ENCODE results near the gene SCGB3A2. TPM values are rescaled to one million over a fixed set of nuclear protein-coding genes. Genes with fewer than 3 reads are reported as not detected.

The SCGB3A2 gene
- total and polyA plus RNA-seq, 12 donors: 0.69 to 0.79 (median 0.71) TPM; not detected in 9

GRCh38 chr5:147880487-147880886 is 2.0 kb downstream of the SCGB3A2 start:
- intact Hi-C loops (cut with DNase I): loop anchor here in 1 of 2 donors (10.0 kb wide), 1 partner anchor 244 kb away; no protein-coding TSS in a partner anchor
- H3K4me1 ChIP-seq (replicated peaks in 1 of 2): no peaks in the 10 kb centered on the region
- 80 to 92% (median 90%) methylated on average over 2 of the region's 2 CpGs for WGBS, 4 donors
- no peak for DNase-seq
- TF ChIP-seq, protein P1, sequence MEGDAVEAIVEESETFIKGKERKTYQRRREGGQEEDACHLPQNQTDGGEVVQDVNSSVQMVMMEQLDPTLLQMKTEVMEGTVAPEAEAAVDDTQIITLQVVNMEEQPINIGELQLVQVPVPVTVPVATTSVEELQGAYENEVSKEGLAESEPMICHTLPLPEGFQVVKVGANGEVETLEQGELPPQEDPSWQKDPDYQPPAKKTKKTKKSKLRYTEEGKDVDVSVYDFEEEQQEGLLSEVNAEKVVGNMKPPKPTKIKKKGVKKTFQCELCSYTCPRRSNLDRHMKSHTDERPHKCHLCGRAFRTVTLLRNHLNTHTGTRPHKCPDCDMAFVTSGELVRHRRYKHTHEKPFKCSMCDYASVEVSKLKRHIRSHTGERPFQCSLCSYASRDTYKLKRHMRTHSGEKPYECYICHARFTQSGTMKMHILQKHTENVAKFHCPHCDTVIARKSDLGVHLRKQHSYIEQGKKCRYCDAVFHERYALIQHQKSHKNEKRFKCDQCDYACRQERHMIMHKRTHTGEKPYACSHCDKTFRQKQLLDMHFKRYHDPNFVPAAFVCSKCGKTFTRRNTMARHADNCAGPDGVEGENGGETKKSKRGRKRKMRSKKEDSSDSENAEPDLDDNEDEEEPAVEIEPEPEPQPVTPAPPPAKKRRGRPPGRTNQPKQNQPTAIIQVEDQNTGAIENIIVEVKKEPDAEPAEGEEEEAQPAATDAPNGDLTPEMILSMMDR (IDR thresholded peaks at IDR 0.05): no peak
- TF ChIP-seq POLR2A (IDR thresholded peaks at IDR 0.05): no peak
- no peaks in the 10 kb centered on the region for H3K36me3 ChIP-seq (replicated peaks in 1 of 2)
- H3K4me3 ChIP-seq: no peak overlapping the region
- no peaks in the 10 kb centered on the region for H3K27me3 ChIP-seq
- H3K27ac ChIP-seq: no peak overlapping the region
- H3K9me3 ChIP-seq (replicated peaks in 1 of 3): no peaks in the 10 kb centered on the region

GRCh38 chr5:147882586-147883313 is 4.2 kb downstream of the SCGB3A2 start:
- no peak overlapping the region for H3K27ac ChIP-seq
- no peaks in the 10 kb centered on the region for H3K4me1 ChIP-seq (replicated peaks in 1 of 2)
- no peak for DNase-seq
- no peaks in the 10 kb centered on the region for H3K9me3 ChIP-seq (replicated peaks in 1 of 3)
- TF ChIP-seq POLR2A (IDR thresholded peaks at IDR 0.05): no peak
- TF ChIP-seq, protein P1 (IDR thresholded peaks at IDR 0.05): no peak
- no peaks in the 10 kb centered on the region for H3K36me3 ChIP-seq (replicated peaks in 1 of 2)
- intact Hi-C loops (cut with DNase I): loop anchor here in 1 of 2 donors (10.0 kb wide), 1 partner anchor 242 kb away; no protein-coding TSS in a partner anchor
- no peak overlapping the region for H3K4me3 ChIP-seq
- no peaks in the 10 kb centered on the region for H3K27me3 ChIP-seq
- 62 to 75% (median 65%) methylated on average over 6 of the region's 6 CpGs for WGBS, 4 donors

- WGBS, 4 donors: 2 to 8% (median 3%) methylated on average over 3 of the region's 3 CpGs
- Histone ChIP-seq H3K4me3 (no peak overlapping the region), H3K27me3 (no peaks in the 10 kb centered on the region), H3K4me1 (replicated peaks in 1 of 2) (no peaks in the 10 kb centered on the region), H3K9me3 (replicated peaks in 1 of 3) (no peaks in the 10 kb centered on the region), H3K36me3 (replicated peaks in 1 of 2) (no peaks in the 10 kb centered on the region), H3K27ac (no peak overlapping the region)
- TF ChIP-seq, protein P1 (IDR thresholded peaks at IDR 0.05): peak; percentile 14 to 61 (median 46)
- TF ChIP-seq POLR2A (IDR thresholded peaks at IDR 0.05): no peak
- intact Hi-C loops (cut with DNase I): loop anchor here in 1 of 2 donors (10.0 kb wide), 1 partner anchor 238 kb away; no protein-coding TSS in a partner anchor
- peak in 2 of 7 donors; percentile 13 to 23 for DNase-seq
Observed at GRCh38 chr5:147887026-147887627, 8.6 kb downstream of the SCGB3A2 start.

DNA sequence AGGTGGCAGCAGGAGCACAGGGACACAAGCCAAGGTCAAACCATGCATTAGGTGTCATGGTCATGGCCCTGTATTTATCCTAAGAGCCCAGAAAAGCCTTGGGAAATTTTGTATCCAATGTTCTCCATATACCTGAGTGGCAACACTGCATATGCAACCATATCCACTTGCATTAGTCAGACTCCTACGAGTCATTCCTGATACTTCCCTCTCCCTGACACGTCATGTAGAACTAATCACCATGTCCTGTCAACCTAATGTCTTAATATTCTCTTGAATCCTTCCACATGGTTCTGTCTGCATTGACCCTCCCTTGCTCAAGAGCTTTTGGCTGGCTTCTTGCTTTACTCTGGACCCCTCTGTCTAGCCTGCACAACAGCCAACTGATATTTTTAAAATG is 9.4 kb downstream of the SCGB3A2 start:
- WGBS, 4 donors: 37 to 71% (median 51%) methylated on average over 2 of the region's 2 CpGs

More for the DNA sequence above, 9.4 kb downstream of the SCGB3A2 start:
- Histone ChIP-seq H3K4me3 (no peak overlapping the region), H3K4me1 (replicated peaks in 1 of 2) (no peaks in the 10 kb centered on the region), H3K27me3 (no peaks in the 10 kb centered on the region), H3K36me3 (replicated peaks in 1 of 2) (no peaks in the 10 kb centered on the region), H3K27ac (no peak overlapping the region), H3K9me3 (replicated peaks in 1 of 3) (no peaks in the 10 kb centered on the region)
- intact Hi-C loops (cut with DNase I): loop anchor here in 1 of 2 donors (10.0 kb wide), 1 partner anchor 237 kb away; no protein-coding TSS in a partner anchor
- no peak for TF ChIP-seq POLR2A (IDR thresholded peaks at IDR 0.05)
- TF ChIP-seq, protein P1 (IDR thresholded peaks at IDR 0.05): no peak
- DNase-seq: no peak

Data from adrenal gland (tissue), 12 donors.